SU-DHL-6 (cell line): ENCODE measurements around the gene SMIM23.
"Not testable (repeated sequence)": the region's sequence is repeated elsewhere in the genome, so short reads cannot be mapped to it uniquely, and the experiment has no call there.

Experiments
- EZH2phosphoT487 ChIP-seq: fragments of 200-600 bp; sonication (generic), shearing (Covaris generic); conservative IDR thresholded peaks from 2 replicates; pipeline ENCODE4 v1.6.1; 2018; ENCODE audit warnings: mild to moderate bottlenecking, antibody characterized with exemption, low read length, moderate library complexity, mixed read lengths
- TF ChIP-seq, protein P1 (sequence below): fragments of 200-600 bp; sonication (generic); IDR thresholded peaks from one replicate; pipeline ENCODE4 v1.5.1; 2017; ENCODE audit warnings: antibody characterized with exemption, mild to moderate bottlenecking, low read length, moderate library complexity; ENCODE audit not compliant: insufficient read depth, poor library complexity, severe bottlenecking

- TF ChIP-seq, protein P1, sequence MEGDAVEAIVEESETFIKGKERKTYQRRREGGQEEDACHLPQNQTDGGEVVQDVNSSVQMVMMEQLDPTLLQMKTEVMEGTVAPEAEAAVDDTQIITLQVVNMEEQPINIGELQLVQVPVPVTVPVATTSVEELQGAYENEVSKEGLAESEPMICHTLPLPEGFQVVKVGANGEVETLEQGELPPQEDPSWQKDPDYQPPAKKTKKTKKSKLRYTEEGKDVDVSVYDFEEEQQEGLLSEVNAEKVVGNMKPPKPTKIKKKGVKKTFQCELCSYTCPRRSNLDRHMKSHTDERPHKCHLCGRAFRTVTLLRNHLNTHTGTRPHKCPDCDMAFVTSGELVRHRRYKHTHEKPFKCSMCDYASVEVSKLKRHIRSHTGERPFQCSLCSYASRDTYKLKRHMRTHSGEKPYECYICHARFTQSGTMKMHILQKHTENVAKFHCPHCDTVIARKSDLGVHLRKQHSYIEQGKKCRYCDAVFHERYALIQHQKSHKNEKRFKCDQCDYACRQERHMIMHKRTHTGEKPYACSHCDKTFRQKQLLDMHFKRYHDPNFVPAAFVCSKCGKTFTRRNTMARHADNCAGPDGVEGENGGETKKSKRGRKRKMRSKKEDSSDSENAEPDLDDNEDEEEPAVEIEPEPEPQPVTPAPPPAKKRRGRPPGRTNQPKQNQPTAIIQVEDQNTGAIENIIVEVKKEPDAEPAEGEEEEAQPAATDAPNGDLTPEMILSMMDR, result not testable (repeated sequence)
- TF ChIP-seq EZH2phosphoT487, result not testable (repeated sequence)
These were observed 3.9 kb upstream of the SMIM23 start for GRCh38 chr5:171781744-171782143.
